GM20431 (cell line): ENCODE measurements around the gene HSPG2.

Source experiments
- in situ Hi-C: fragments of 300-500 bp; cut with MseI, MboI; formaldehyde crosslinking; loops from one replicate; pipeline ENCODE4 v1.15.0; 2020; ENCODE audit warnings: low sequenced_read_pairs; ENCODE audit not compliant: unreplicated experiment

HSPG2 gene

GRCh38 chr1:21852282-21853130, 84.6 kb downstream of the HSPG2 start:
- in situ Hi-C loops, result no loop called here

GRCh38 chr1:21851430-21852250, 85.5 kb downstream of the HSPG2 start:
- in situ Hi-C loops, result no loop called here

- in situ Hi-C loops, result no loop called here
Measured at GRCh38 chr1:21849909-21850576, 87.1 kb downstream of the HSPG2 start.

- in situ Hi-C loops, result no loop called here
Measured at GRCh38 chr1:21848524-21849174, 88.5 kb downstream of the HSPG2 start.

- in situ Hi-C loops, result no loop called here
Measured at GRCh38 chr1:21847223-21848205, 89.6 kb downstream of the HSPG2 start.

- in situ Hi-C loops, result no loop called here
Measured at GRCh38 chr1:21845646-21846641, 91.2 kb downstream of the HSPG2 start.

- in situ Hi-C loops, result no loop called here
Measured at GRCh38 chr1:21843996-21844395, 93.1 kb downstream of the HSPG2 start.

GRCh38 chr1:21843208-21843607, 93.9 kb downstream of the HSPG2 start:
- in situ Hi-C loops, result no loop called here

- in situ Hi-C loops, result no loop called here
Measured at GRCh38 chr1:21842606-21843162, 94.4 kb downstream of the HSPG2 start.

- in situ Hi-C loops, result no loop called here
Measured at GRCh38 chr1:21841852-21842466, 95.2 kb downstream of the HSPG2 start.

GRCh38 chr1:21840981-21841380, 96.1 kb downstream of the HSPG2 start:
- in situ Hi-C loops, result no loop called here

GRCh38 chr1:21839337-21840037, 97.6 kb downstream of the HSPG2 start:
- in situ Hi-C loops, result no loop called here

- in situ Hi-C loops, result no loop called here
Measured at GRCh38 chr1:21838359-21839157, 98.6 kb downstream of the HSPG2 start.

- in situ Hi-C loops, result no loop called here
Measured at GRCh38 chr1:21837476-21837875, 99.6 kb downstream of the HSPG2 start.

GRCh38 chr1:21836729-21837128, 100.4 kb downstream of the HSPG2 start:
- in situ Hi-C loops, result no loop called here

- in situ Hi-C loops, result no loop called here
Measured at GRCh38 chr1:21836010-21836409, 101.1 kb downstream of the HSPG2 start.
